GM23248 (cell line): ENCODE measurements around the gene SPATS2L. TPM values are rescaled to one million over a fixed set of nuclear protein-coding genes. Genes with fewer than 3 reads are reported as not detected.
"Not testable (repeated sequence)": the region's sequence is repeated elsewhere in the genome, so short reads cannot be mapped to it uniquely, and the experiment has no call there.

Experiments used
- DNase-seq: peaks from one replicate; pipeline ENCODE4 v3.0.0-alpha.2; 2015
- H2AFZ ChIP-seq: fragments of 200-600 bp; sonication (generic); 2 replicates; pipeline ENCODE4 v1.6.1; 2016; ENCODE audit warnings: antibody characterized with exemption
- H3F3A ChIP-seq: fragments of 200-600 bp; sonication (generic); 2 replicates; pipeline ENCODE4 v1.6.1; 2016; ENCODE audit warnings: mild to moderate bottlenecking, antibody characterized with exemption, mixed run types; ENCODE audit not compliant: insufficient read depth
- H3K27ac ChIP-seq: fragments of 200-600 bp; sonication (generic); 2 replicates; pipeline ENCODE4 v1.5.1; 2016; ENCODE audit warnings: mild to moderate bottlenecking
- H3K27me3 ChIP-seq: fragments of 200-600 bp; sonication (generic); replicated peaks from 2 replicates; pipeline ENCODE4 v1.6.1; 2016; ENCODE audit warnings: mild to moderate bottlenecking; ENCODE audit not compliant: insufficient read depth
- H3K36me3 ChIP-seq: fragments of 200-600 bp; sonication (generic); 2 replicates; pipeline ENCODE4 v1.6.1; 2016; ENCODE audit warnings: low read depth, mild to moderate bottlenecking
- H3K4me1 ChIP-seq: fragments of 200-600 bp; sonication (generic); 2 replicates; pipeline ENCODE4 v1.6.1; 2016; ENCODE audit warnings: mild to moderate bottlenecking; ENCODE audit not compliant: insufficient read depth
- H3K4me2 ChIP-seq: fragments of 200-600 bp; sonication (generic); one replicate; pipeline ENCODE4 v1.6.1; 2016; ENCODE audit warnings: mild to moderate bottlenecking; ENCODE audit not compliant: unreplicated experiment
- H3K4me3 ChIP-seq: fragments of 200-600 bp; sonication (generic); 2 replicates; pipeline ENCODE4 v1.5.1; 2016; ENCODE audit warnings: mild to moderate bottlenecking
- H3K79me2 ChIP-seq: fragments of 200-600 bp; sonication (generic); 2 replicates; pipeline ENCODE4 v1.6.1; 2016; ENCODE audit warnings: mild to moderate bottlenecking; ENCODE audit not compliant: insufficient read depth
- H3K9ac ChIP-seq: fragments of 200-600 bp; sonication (generic); 2 replicates; pipeline ENCODE4 v1.6.1; 2016; ENCODE audit warnings: mild to moderate bottlenecking
- H3K9me2 ChIP-seq: fragments of 200-600 bp; sonication (generic); 2 replicates; pipeline ENCODE4 v1.6.1; 2016; ENCODE audit warnings: mixed run types, mild to moderate bottlenecking, moderate library complexity; ENCODE audit not compliant: insufficient read depth
- H3K9me3 ChIP-seq: fragments of 200-600 bp; sonication (generic); one replicate; pipeline ENCODE4 v1.6.1; 2017; ENCODE audit warnings: low read depth
- H4K20me1 ChIP-seq: fragments of 200-600 bp; sonication (generic); 2 replicates; pipeline ENCODE4 v1.6.0; 2016; ENCODE audit not compliant: insufficient read depth
- EZH2 ChIP-seq: fragments of 200-600 bp; sonication (generic); IDR thresholded peaks from 2 replicates; pipeline ENCODE4 v1.6.1; 2018; ENCODE audit warnings: antibody characterized with exemption, mild to moderate bottlenecking; ENCODE audit not compliant: insufficient read depth, poor library complexity, severe bottlenecking
- EZH2phosphoT487 ChIP-seq: fragments of 200-600 bp; sonication (generic); IDR thresholded peaks from 2 replicates; pipeline ENCODE4 v1.6.1; 2018; ENCODE audit warnings: antibody characterized with exemption, moderate library complexity, mild to moderate bottlenecking, low read depth; ENCODE audit not compliant: insufficient read depth
- WGBS, 2 experiments: methylation state at CpG; one replicate each; pipeline ENCODE4 v1.1.6; 2015 to 2017; ENCODE audit warnings: low lambda C conversion rate in 2 of 2, low coverage in 1 of 2; ENCODE audit errors: missing lambda C conversion rate in 2 of 2; 5-methylcytosine and 5-hydroxymethylcytosine counted together
- in situ Hi-C: fragments of 300-500 bp; cut with MboI; formaldehyde crosslinking; loops from 2 replicates; pipeline ENCODE4 v1.15.0; 2020
- polyA plus RNA-seq: library from polyadenylated mRNA; unstranded; fragments of >200 nt; fragmentation: Nextera tagmentation; extraction: Ambion mirVana; gene quantifications from 2 replicates; pipeline ENCODE4 v1.2.1, GENCODE V29; 2016
- total RNA-seq: library from RNA; depleted of rRNA; stranded (reverse); fragments of >200 nt; shearing (Covaris generic); gene quantifications from 2 replicates; pipeline ENCODE4 v1.2.3, GENCODE V29; 2014

SPATS2L gene
- total and polyA plus RNA-seq, 2 experiments from 2014 or later: 78.3 to 128 TPM

DNA sequence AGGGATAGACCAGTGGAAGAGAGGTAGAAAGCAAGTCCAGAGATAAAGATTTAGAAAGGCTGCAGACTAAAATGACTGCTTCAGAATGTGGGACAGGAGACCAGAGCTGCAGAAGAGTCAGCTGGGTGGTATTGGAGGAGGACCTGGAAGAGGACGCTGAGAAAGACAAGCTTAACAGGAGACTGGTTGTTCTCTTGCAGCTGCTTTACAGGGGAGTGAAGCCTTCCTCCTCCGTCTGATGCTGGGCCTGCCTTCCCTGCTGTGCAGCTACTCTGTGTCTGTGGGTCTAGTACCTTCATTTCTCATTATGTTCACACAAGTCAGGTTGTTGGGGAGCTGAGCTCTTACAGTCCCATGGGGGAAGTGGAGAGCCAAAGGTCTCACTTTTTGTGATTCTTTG is 35.7 kb downstream of the SPATS2L start:
- TF ChIP-seq EZH2phosphoT487 (no peak), EZH2 (no peak)
- H3K4me1 ChIP-seq: peaks cover 5% of the 10 kb centered on the region
- H3F3A ChIP-seq: peaks cover 12% of the 10 kb centered on the region; the same call in 1 of the 2 replicates
- DNase-seq: no peak
- 0 out of 2 replicates have a peak, but pooled peaks cover 3% of the 10 kb centered on the region for H4K20me1 ChIP-seq
- H3K27ac ChIP-seq: no peak overlapping the region
- H3K27me3 ChIP-seq: no peaks in the 10 kb centered on the region
- in situ Hi-C loops: no loop called here
- no peak overlapping the region for H3K4me2 ChIP-seq
- H2AFZ ChIP-seq: no peak overlapping the region
- peaks cover 100% of the 10 kb centered on the region for H3K79me2 ChIP-seq
- peaks cover 4% of the 10 kb centered on the region; the same call in 1 of the 2 replicates for H3K9me2 ChIP-seq
- no peak overlapping the region for H3K4me3 ChIP-seq
- H3K9ac ChIP-seq: no peak overlapping the region
- 0 out of 2 replicates have a peak, but pooled peaks cover 9% of the 10 kb centered on the region for H3K36me3 ChIP-seq
- H3K9me3 ChIP-seq: no peaks in the 10 kb centered on the region
- 76 to 86% methylated on average over 2 of the region's 2 CpGs for WGBS, 2 experiments

GRCh38 chr2:200342654-200343053 is 36.2 kb downstream of the SPATS2L start:
- Histone ChIP-seq H3K4me1 (0 out of 2 replicates have a peak, but pooled peaks cover 2% of the 10 kb centered on the region), H3K27ac (no peak overlapping the region), H3K27me3 (no peaks in the 10 kb centered on the region), H2AFZ (no peak overlapping the region), H3K9me2 (peaks cover 4% of the 10 kb centered on the region; the same call in 1 of the 2 replicates), H3F3A (0 out of 2 replicates have a peak, but pooled peaks cover 8% of the 10 kb centered on the region), H3K9ac (no peak overlapping the region), H3K4me2 (no peak overlapping the region), H3K4me3 (no peak overlapping the region), H3K36me3 (0 out of 2 replicates have a peak, but pooled peaks cover 9% of the 10 kb centered on the region), H3K9me3 (no peaks in the 10 kb centered on the region), H4K20me1 (0 out of 2 replicates have a peak, but pooled peaks cover 3% of the 10 kb centered on the region), H3K79me2 (peaks cover 100% of the 10 kb centered on the region)
- in situ Hi-C loops: no loop called here
- TF ChIP-seq EZH2 (no peak), EZH2phosphoT487 (no peak)
- 100% methylated on average over 1 of the region's 1 CpG for WGBS, 2 experiments
- no peak for DNase-seq

DNA sequence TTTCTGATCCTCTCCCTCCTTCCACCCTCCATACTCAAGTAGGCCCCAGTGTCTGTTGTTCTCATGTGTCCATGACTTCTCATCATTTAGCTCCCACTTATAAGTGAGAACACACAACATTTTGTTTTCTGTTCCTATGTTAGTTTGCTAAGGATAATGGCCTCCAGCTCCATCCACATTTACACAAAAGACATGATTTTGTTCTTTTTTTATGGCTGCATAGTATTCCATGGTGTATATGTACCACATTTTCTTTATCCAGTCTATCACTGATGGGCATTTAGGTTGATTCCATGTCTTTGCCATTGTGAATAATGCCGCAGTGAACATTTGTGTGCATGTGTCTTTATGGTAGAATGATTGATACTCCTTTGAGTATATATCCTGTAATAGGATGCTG is 37.7 kb downstream of the SPATS2L start:
- H3F3A ChIP-seq, H3K9ac ChIP-seq, H3K9me2 ChIP-seq, H3K4me1 ChIP-seq, H3K4me3 ChIP-seq, H3K36me3 ChIP-seq, H3K27ac ChIP-seq, DNase-seq, H2AFZ ChIP-seq, H4K20me1 ChIP-seq, H3K9me3 ChIP-seq, H3K4me2 ChIP-seq, in situ Hi-C loops, H3K27me3 ChIP-seq: not testable (repeated sequence)
- WGBS, 2 experiments: 100% methylated on average over 1 of the region's 1 CpG
- peaks cover 100% of the 10 kb centered on the region for H3K79me2 ChIP-seq

DNA sequence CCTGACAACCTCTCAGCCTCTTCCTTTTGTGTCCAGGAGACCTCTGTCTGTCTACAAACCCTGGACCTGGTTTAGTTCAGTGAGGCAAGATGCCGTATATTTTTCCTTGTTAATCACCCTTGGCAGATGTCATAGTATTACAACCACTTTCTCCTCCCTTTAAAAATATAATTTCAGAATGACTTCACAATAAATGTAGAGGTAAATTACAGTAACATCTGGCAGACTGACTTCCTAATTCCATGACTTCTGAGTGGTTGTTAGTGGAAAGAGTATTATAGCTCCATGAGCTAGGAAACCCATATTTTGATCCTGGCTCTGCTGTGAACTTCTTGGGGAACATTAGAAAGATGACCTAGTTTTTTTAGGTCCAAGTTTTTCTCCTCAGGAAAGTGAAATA is 39.5 kb downstream of the SPATS2L start:
- Histone ChIP-seq H2AFZ (no peak overlapping the region), H3K36me3 (0 out of 2 replicates have a peak, but pooled peaks cover 3% of the 10 kb centered on the region), H3K9me2 (peaks cover 4% of the 10 kb centered on the region; the same call in 1 of the 2 replicates), H3K4me2 (no peak overlapping the region), H3K79me2 (peaks cover 100% of the 10 kb centered on the region), H3F3A (peaks cover 2% of the 10 kb centered on the region), H4K20me1 (no peaks in the 10 kb centered on the region), H3K9ac (no peak overlapping the region), H3K9me3 (no peaks in the 10 kb centered on the region), H3K27ac (no peak overlapping the region), H3K27me3 (no peaks in the 10 kb centered on the region), H3K4me1 (peaks cover 7% of the 10 kb centered on the region), H3K4me3 (no peak overlapping the region)
- TF ChIP-seq EZH2phosphoT487: no peak
- no peak for TF ChIP-seq EZH2
- in situ Hi-C loops: no loop called here
- WGBS, 2 experiments: 72 to 83% methylated on average over 1 of the region's 1 CpG
- no peak for DNase-seq

- H3K4me3 ChIP-seq: no peak overlapping the region
- no peak overlapping the region for H2AFZ ChIP-seq
- peaks cover 4% of the 10 kb centered on the region; the same call in 1 of the 2 replicates for H3K9me2 ChIP-seq
- no peak overlapping the region for H3K4me2 ChIP-seq
- no peaks in the 10 kb centered on the region for H3K9me3 ChIP-seq
- WGBS, 2 experiments: 93 to 100% methylated on average over 3 of the region's 3 CpGs
- in situ Hi-C loops: no loop called here
- H3K4me1 ChIP-seq: peaks cover 17% of the 10 kb centered on the region
- TF ChIP-seq EZH2phosphoT487 (no peak), EZH2 (no peak)
- no peaks in the 10 kb centered on the region for H3K27me3 ChIP-seq
- peaks cover 98% of the 10 kb centered on the region for H3K79me2 ChIP-seq
- no peak overlapping the region for H3K9ac ChIP-seq
- no peaks in the 10 kb centered on the region for H3K36me3 ChIP-seq
- peaks cover 12% of the 10 kb centered on the region for H3F3A ChIP-seq
- H3K27ac ChIP-seq: no peak overlapping the region
- no peak for DNase-seq
- no peaks in the 10 kb centered on the region for H4K20me1 ChIP-seq
These were observed 40.8 kb downstream of the SPATS2L start for GRCh38 chr2:200347301-200347700.
